NCI-H774 (cell line): Measurements from ENCODE around the gene SOCS7.

Experiments used
- DNase-seq: peaks from one replicate; lab custom pipeline; 2025; lab: John Stamatoyannopoulos, UW

The SOCS7 gene

DNA sequence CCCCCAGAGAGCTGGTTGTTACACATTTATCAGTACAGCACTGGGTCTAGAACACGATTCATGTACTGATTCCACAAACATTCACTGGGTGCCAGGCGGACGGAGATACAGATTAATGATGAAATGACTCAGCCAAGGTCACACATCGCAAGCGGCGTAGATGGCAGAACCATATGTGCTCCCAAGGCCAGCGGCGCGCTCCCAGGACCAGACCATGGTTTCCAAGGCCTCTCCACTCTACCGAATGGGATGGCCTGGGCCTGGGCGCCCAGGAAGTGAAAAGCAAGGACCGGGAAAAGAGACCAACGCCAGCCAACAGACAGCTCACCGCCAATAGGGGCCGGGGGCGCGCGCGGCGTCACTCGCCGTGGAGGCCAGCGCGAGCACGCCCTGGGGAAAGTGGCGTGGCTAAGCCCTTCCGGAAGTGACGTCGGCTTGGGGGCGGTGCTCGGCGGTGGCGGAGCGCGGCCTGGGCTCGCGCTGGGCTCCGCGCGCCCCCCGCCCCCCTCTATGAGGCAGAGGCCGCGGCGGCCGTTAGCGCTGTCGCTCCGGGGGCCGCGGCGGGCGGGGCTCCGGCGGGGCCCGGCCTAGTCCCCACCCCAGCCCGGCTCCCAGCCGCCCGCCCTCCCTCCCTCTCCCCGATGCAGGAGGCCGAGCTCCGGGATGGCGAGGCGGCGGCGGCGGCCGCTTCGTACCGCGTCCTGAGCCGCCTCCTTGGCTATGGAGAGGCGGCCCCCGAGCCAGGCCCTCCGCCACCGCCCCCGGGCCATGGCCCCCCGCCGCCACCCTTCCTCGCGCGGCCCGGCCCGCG is at the start of gene SOCS7:
Gene SOCS7, plus strand, starts transcription at position 433 of the 811 bp plus-strand sequence. Its CDS starts 209 bp downstream, at position 642.
- peak; percentile 98 for DNase-seq

- no peak for DNase-seq
These were observed 36.1 kb upstream of the SOCS7 start for GRCh38 chr17:38315497-38315896.

GRCh38 chr17:38317081-38317480 is 34.6 kb upstream of the SOCS7 start:
- DNase-seq: no peak

- DNase-seq: no peak
These were observed 31.2 kb upstream of the SOCS7 start for GRCh38 chr17:38320482-38320881.

DNA sequence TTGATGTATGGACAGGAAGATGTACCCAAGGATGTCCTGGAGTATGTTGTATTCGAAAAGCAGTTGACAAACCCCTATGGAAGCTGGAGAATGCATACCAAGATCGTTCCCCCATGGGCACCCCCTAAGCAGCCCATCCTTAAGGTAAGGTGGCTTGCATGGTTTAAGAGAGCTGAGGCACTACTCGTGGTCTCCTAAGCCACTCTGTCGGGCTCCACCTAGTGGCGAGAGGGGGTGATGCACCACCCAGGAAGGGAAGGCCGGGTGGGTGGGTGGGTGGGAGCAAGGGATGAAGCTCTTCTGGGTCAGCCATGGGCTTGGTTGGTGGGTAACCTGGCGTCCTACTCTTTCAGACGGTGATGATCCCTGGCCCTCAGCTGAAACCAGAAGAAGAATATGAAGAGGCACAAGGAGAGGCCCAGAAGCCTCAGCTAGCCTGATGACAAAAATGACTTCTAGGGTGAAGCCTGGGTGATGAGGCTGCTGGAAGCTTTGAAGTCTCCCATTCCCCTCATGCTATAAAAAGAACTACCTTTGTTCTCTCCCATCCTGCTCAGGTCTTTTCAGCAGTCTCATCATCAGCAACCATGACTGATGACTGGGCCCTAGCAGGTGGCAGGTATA is 29.4 kb upstream of the SOCS7 start:
- DNase-seq: peak; percentile 30

GRCh38 chr17:38322897-38323296 is 28.7 kb upstream of the SOCS7 start:
- no peak for DNase-seq

GRCh38 chr17:38324141-38324697 is 27.4 kb upstream of the SOCS7 start:
- DNase-seq: no peak

DNA sequence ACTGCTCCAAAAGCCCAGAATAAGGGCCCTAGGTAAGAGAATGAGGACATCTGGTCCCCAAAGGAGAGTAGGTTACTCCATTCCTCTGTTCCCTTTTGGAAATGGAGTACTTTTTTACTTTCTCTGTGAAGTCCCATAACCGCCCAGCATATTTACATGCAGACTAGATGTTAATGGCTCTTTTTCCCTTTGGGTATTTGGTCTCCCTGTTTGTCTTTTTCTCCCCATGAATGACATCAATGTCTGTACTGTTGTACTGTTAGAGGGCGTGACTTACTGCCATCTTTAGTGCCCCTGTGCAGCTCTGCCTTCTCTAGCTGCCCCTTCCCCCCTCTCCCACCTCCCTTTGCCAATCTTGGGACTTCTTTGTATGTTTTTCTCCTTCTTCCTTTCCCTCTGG is 26.9 kb upstream of the SOCS7 start:
- DNase-seq: no peak

DNA sequence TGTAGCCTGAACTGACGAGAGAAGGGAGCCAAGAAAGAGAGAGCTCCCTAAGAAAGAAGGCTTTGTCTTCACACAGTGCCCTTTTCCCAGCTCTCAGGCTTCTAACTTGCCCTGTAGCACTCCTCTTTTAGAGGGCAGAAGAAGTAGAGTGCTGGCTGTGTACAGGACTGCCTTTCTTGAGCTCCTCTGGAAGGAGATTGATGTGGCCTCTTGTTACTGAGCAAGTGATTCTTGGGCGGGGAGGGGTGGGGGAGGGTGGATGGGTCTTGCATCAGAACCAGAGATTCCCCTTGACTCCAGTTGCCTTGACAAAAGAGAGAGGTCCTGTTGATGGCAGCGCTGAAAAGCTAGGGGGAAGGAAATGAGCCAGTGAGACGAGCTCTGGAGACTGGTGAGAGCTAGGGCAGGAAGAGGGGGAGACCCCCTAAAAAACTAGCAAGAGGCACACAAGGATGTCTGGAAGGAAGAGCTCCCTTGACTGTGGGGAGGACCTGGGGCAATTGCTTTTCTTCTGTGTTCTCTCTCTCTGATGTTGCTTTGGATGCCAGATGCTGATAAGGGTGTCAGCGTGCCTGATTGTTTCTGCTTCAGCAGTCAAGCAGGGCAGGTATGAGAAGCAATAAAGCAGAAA is 26.3 kb upstream of the SOCS7 start:
- no peak for DNase-seq

GRCh38 chr17:38326996-38327792 is 24.4 kb upstream of the SOCS7 start:
- DNase-seq: no peak

GRCh38 chr17:38327936-38328335 is 23.7 kb upstream of the SOCS7 start:
- no peak for DNase-seq

GRCh38 chr17:38328620-38329019 is 23.0 kb upstream of the SOCS7 start:
- DNase-seq: no peak

DNA sequence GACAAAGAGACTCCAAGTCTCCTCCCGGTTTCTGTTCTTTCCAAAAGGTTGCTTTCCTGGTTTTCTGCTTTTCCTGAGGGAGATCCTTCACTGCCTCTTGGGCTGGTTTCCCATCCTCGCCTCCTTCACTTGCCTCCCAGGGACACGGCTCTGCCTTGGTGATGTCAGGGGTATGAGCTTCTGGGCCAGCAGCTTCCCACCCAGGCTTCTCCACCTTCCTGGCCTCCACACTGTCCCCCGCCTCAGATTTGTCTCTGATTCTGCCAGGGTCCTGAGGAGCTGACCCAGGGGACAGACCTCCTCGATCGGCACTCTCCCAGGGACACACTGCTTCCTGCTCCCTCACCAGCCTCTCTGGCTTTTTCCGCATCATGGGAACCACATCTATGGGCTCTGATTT is 22.4 kb upstream of the SOCS7 start:
- no peak for DNase-seq

GRCh38 chr17:38329808-38330730 is 21.6 kb upstream of the SOCS7 start:
- DNase-seq: no peak

- no peak for DNase-seq
These were observed 20.7 kb upstream of the SOCS7 start for GRCh38 chr17:38330941-38331411.

GRCh38 chr17:38332735-38333134 is 18.9 kb upstream of the SOCS7 start:
- DNase-seq: no peak

GRCh38 chr17:38333635-38334295 is 17.9 kb upstream of the SOCS7 start:
- DNase-seq: peak; percentile 37

DNA sequence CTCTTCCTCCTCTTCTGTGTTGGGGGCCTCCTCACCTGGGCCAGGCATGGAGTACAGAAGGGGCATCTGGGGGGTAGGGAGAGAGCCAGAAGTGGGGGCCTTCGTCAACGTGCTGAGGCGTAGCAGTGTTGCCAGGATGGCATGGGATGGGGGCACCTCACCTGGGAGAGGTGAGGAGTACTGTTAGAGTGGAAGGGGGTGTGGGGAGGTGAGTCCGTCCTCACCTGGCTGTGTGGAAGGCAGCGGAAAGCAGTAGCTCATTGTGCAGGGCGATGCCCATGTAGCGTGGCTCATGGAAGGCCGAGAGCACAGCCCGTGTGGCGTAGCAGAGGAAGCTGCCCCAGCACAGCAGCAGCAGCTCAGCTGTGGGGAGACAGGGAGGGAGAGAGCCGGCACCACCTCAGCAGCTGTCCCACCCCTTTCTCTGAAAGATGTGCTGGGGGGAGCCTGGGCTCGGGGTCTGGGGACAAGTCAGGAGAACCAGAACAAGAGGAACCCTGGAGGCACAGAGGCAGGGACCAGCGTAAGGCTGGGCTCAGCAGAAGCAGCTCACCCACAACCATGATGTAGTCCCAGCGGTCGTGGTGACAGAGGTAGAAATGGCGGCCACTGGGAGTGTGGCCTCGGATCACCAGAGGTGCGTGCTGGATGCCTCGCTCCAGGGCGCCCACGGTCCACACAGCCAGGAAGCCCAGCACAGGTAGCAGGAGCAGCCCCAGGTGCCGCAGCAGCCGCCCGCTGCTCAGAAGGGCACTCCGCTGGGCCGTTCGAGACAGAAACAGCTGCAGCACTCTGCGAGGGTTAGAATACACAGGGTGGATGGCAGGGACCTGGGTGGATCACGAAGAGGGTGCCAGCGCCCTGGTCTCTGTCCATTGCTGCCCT is 16.9 kb upstream of the SOCS7 start:
- DNase-seq: no peak

GRCh38 chr17:38336838-38337237 is 14.8 kb upstream of the SOCS7 start:
- no peak for DNase-seq
